Liver (tissue), 3 donors: ENCODE measurements around the gene SLC2A10.

Source experiments
- ATF3 ChIP-seq: IDR thresholded peaks from 2 replicates; pipeline ENCODE4 v1.6.1; 2016; ENCODE audit warnings: antibody characterized with exemption
- EGR1 ChIP-seq, 2 donors: IDR thresholded peaks; 2 replicates each; pipeline ENCODE4 v1.6.1; 2016 to 2018; ENCODE audit warnings: antibody characterized with exemption in 2 of 2, low read depth in 2 of 2
- FOXA2 ChIP-seq: IDR thresholded peaks from 2 replicates; pipeline ENCODE4 v1.6.1; 2016; ENCODE audit warnings: antibody characterized with exemption
- GABPA ChIP-seq, 2 donors: IDR thresholded peaks in 1 of 2; conservative IDR thresholded peaks in 1 of 2; 2 replicates each; pipeline ENCODE4 v1.6.1; 2016; ENCODE audit warnings: antibody characterized with exemption in 2 of 2, mild to moderate bottlenecking in 1 of 2, moderate library complexity in 1 of 2
- HNF4A ChIP-seq, 2 donors: conservative IDR thresholded peaks; 2 replicates each; pipeline ENCODE4 v1.6.1; 2016; ENCODE audit warnings: antibody characterized with exemption in 2 of 2, mild to moderate bottlenecking in 2 of 2
- HNF4G ChIP-seq: IDR thresholded peaks from 2 replicates; pipeline ENCODE4 v1.6.1; 2016; ENCODE audit warnings: antibody characterized with exemption
- JUND ChIP-seq, 2 donors: IDR thresholded peaks; 2 replicates each; pipeline ENCODE4 v1.6.1; 2016; ENCODE audit warnings: antibody characterized with exemption in 2 of 2
- RAD21 ChIP-seq, 2 donors: IDR thresholded peaks; 2 replicates each; pipeline ENCODE4 v1.6.1; 2016; ENCODE audit warnings: antibody characterized with exemption in 2 of 2, mild to moderate bottlenecking in 2 of 2
- REST ChIP-seq: IDR thresholded peaks from 2 replicates; pipeline ENCODE4 v1.6.1; 2016; ENCODE audit warnings: antibody characterized with exemption, mild to moderate bottlenecking
- SP1 ChIP-seq: IDR thresholded peaks from 2 replicates; pipeline ENCODE4 v1.6.1; 2018; ENCODE audit warnings: antibody characterized with exemption, mild to moderate bottlenecking
- YY1 ChIP-seq: IDR thresholded peaks from 2 replicates; pipeline ENCODE4 v1.6.1; 2016; ENCODE audit warnings: antibody characterized with exemption, mild to moderate bottlenecking
- TF ChIP-seq, protein P1 (sequence below): fragments of 150-350 bp; IDR thresholded peaks from 2 replicates; pipeline ENCODE4 v1.5.1; 2017; ENCODE audit warnings: improper control_type of control experiment, low read depth, low read length; ENCODE audit not compliant: missing input control
- TF ChIP-seq, protein P2 (sequence below): IDR thresholded peaks from 2 replicates; pipeline ENCODE4 v1.6.1; 2016; ENCODE audit warnings: antibody characterized with exemption
- donor health status: healthy.
- donor health status: healthy.

- no peak for TF ChIP-seq FOXA2
- no peak for TF ChIP-seq RAD21 (IDR thresholded peaks at IDR 0.05)
- TF ChIP-seq, protein P1, sequence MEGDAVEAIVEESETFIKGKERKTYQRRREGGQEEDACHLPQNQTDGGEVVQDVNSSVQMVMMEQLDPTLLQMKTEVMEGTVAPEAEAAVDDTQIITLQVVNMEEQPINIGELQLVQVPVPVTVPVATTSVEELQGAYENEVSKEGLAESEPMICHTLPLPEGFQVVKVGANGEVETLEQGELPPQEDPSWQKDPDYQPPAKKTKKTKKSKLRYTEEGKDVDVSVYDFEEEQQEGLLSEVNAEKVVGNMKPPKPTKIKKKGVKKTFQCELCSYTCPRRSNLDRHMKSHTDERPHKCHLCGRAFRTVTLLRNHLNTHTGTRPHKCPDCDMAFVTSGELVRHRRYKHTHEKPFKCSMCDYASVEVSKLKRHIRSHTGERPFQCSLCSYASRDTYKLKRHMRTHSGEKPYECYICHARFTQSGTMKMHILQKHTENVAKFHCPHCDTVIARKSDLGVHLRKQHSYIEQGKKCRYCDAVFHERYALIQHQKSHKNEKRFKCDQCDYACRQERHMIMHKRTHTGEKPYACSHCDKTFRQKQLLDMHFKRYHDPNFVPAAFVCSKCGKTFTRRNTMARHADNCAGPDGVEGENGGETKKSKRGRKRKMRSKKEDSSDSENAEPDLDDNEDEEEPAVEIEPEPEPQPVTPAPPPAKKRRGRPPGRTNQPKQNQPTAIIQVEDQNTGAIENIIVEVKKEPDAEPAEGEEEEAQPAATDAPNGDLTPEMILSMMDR: no peak
- TF ChIP-seq REST: no peak
- TF ChIP-seq SP1: no peak
- TF ChIP-seq JUND (IDR thresholded peaks at IDR 0.05): no peak
- TF ChIP-seq ATF3: no peak
- no peak for TF ChIP-seq GABPA (IDR thresholded peaks at IDR 0.05 in 1 of 2, conservative IDR thresholded peaks at IDR 0.05 in 1 of 2)
- TF ChIP-seq, protein P2, sequence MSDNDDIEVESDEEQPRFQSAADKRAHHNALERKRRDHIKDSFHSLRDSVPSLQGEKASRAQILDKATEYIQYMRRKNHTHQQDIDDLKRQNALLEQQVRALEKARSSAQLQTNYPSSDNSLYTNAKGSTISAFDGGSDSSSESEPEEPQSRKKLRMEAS: no peak
- no peak for TF ChIP-seq EGR1 (IDR thresholded peaks at IDR 0.05; ENCODE audit: low read depth in 2 of 2)
- TF ChIP-seq YY1: no peak
- no peak for TF ChIP-seq HNF4A (conservative IDR thresholded peaks at IDR 0.05)
- no peak for TF ChIP-seq HNF4G
Measured at GRCh38 chr20:46688151-46689081, 21.0 kb upstream of the SLC2A10 start.
